IMR-90 (cell line): ENCODE measurements around the gene TIRAP. TPM values are rescaled to one million over a fixed set of nuclear protein-coding genes. Genes with fewer than 3 reads are reported as not detected.

Experiments
- ATAC-seq: fragments of 200-7000 bp; cut with Tn5 transposase; 2 replicates; pipeline ENCODE4 v1.9.1; 2020; ENCODE audit warnings: low read depth, mild to moderate bottlenecking, moderate library complexity
- BruUV-seq: library from RNA; stranded (reverse); fragments of 400-500 nt; replicated peaks from 2 replicates; lab custom pipeline; 2021; lab: Mats Ljungman, UMichigan
- CTCF ChIA-PET: fragments of 300-600 bp; formaldehyde crosslinking; extraction: SDS; loops from one replicate; lab custom pipeline; 2021; ENCODE audit warnings: antibody characterized with exemption; lab: Yijun Ruan, JAX
- POLR2A ChIA-PET: fragments of 300-600 bp; sonication (Branson Sonifier 250); formaldehyde crosslinking; loops from one replicate; lab custom pipeline; 2022; ENCODE audit warnings: antibody characterized with exemption; ENCODE audit not compliant: unreplicated experiment; lab: Charles Lee
- DNase-seq: peaks from one replicate; pipeline ENCODE4 v3.0.0; 2013
- H2AFZ ChIP-seq: replicated peaks from 2 replicates; pipeline ENCODE3; 2013; ENCODE audit warnings: low read length, mild to moderate bottlenecking; ENCODE audit not compliant: poor library complexity
- H2AK5ac ChIP-seq: 2 replicates; pipeline ENCODE4 v1.6.1; 2013; ENCODE audit warnings: low read depth, low read length, inconsistent platforms
- H2AK9ac ChIP-seq: replicated peaks from 2 replicates; pipeline ENCODE3; 2013; ENCODE audit warnings: mild to moderate bottlenecking, low read depth, low read length, moderate library complexity; ENCODE audit not compliant: poor library complexity
- H2BK120ac ChIP-seq: 2 replicates; pipeline ENCODE4 v1.6.1; 2013; ENCODE audit warnings: low read depth, low read length, inconsistent platforms
- H2BK15ac ChIP-seq: 3 replicates; pipeline ENCODE4 v1.6.1; 2013; ENCODE audit warnings: low read depth, low read length, inconsistent platforms
- H2BK20ac ChIP-seq: 2 replicates; pipeline ENCODE4 v1.6.1; 2013; ENCODE audit warnings: low read depth, mild to moderate bottlenecking, inconsistent platforms, low read length, moderate library complexity
- H2BK5ac ChIP-seq: 2 replicates; pipeline ENCODE4 v1.6.1; 2013; ENCODE audit warnings: mild to moderate bottlenecking, low read depth, low read length, inconsistent platforms; ENCODE audit not compliant: poor library complexity, severe bottlenecking
- H3K14ac ChIP-seq: replicated peaks from 2 replicates; pipeline ENCODE4 v1.6.1; 2013; ENCODE audit warnings: low read depth, low read length, inconsistent platforms
- H3K18ac ChIP-seq: 2 replicates; pipeline ENCODE4 v1.6.1; 2013; ENCODE audit warnings: low read depth, low read length, control low read depth
- H3K23ac ChIP-seq: 2 replicates; pipeline ENCODE4 v1.6.1; 2013; ENCODE audit warnings: low read depth, low read length, inconsistent platforms
- H3K27ac ChIP-seq: 2 replicates; pipeline ENCODE4 v1.5.1; 2013; ENCODE audit warnings: mild to moderate bottlenecking, control low read depth, low read length; ENCODE audit not compliant: insufficient read depth
- H3K27me3 ChIP-seq: 2 replicates; pipeline ENCODE4 v1.6.1; 2013; ENCODE audit warnings: low read length; ENCODE audit not compliant: control insufficient read depth, insufficient read depth
- H3K36me3 ChIP-seq: 2 replicates; pipeline ENCODE4 v1.6.1; 2013; ENCODE audit warnings: low read length, mixed read lengths; ENCODE audit not compliant: control insufficient read depth, insufficient read depth
- H3K4ac ChIP-seq: 2 replicates; pipeline ENCODE4 v1.6.1; 2013; ENCODE audit warnings: low read depth, low read length, inconsistent platforms
- H3K4me1 ChIP-seq: 2 replicates; pipeline ENCODE4 v1.6.1; 2013; ENCODE audit warnings: low read length, mixed read lengths; ENCODE audit not compliant: control insufficient read depth, insufficient read depth
- H3K4me2 ChIP-seq: 2 replicates; pipeline ENCODE4 v1.6.1; 2013; ENCODE audit warnings: low read depth, mild to moderate bottlenecking, control low read depth, low read length, moderate library complexity
- H3K4me3 ChIP-seq: 2 replicates; pipeline ENCODE4 v1.5.1; 2013; ENCODE audit warnings: low read depth, mild to moderate bottlenecking, control low read depth, low read length, moderate library complexity; ENCODE audit not compliant: insufficient read depth
- H3K56ac ChIP-seq: 2 replicates; pipeline ENCODE4 v1.6.1; 2013; ENCODE audit warnings: low read length, inconsistent platforms; ENCODE audit not compliant: insufficient read depth; ENCODE audit errors: extremely low read depth
- H3K79me1 ChIP-seq, 2 experiments: 2 replicates each; pipeline ENCODE4 v1.6.1; 2013; ENCODE audit warnings: low read length in 2 of 2, inconsistent platforms in 1 of 2, low read depth in 1 of 2
- H3K9ac ChIP-seq: 2 replicates; pipeline ENCODE4 v1.6.1; 2013; ENCODE audit warnings: low read depth, low read length, control low read depth
- H3K9me1 ChIP-seq: 2 replicates; pipeline ENCODE4 v1.6.1; 2013; ENCODE audit warnings: low read length, inconsistent platforms; ENCODE audit not compliant: insufficient read depth
- H3K9me3 ChIP-seq: 2 replicates; pipeline ENCODE4 v1.6.1; 2013; ENCODE audit warnings: low read length; ENCODE audit not compliant: control insufficient read depth, insufficient read depth
- H4K20me1 ChIP-seq: 2 replicates; pipeline ENCODE4 v1.6.1; 2013; ENCODE audit warnings: low read length, inconsistent platforms; ENCODE audit not compliant: insufficient read depth
- H4K5ac ChIP-seq: 2 replicates; pipeline ENCODE4 v1.6.1; 2013; ENCODE audit warnings: mild to moderate bottlenecking, low read depth, low read length, control low read depth
- H4K8ac ChIP-seq, 2 experiments: 2 replicates each; pipeline ENCODE4 v1.6.1; 2013; ENCODE audit warnings: low read depth in 2 of 2, low read length in 2 of 2, control low read depth in 1 of 2, inconsistent platforms in 1 of 2
- H4K91ac ChIP-seq: 2 replicates; pipeline ENCODE4 v1.6.1; 2013; ENCODE audit warnings: low read depth, low read length, inconsistent platforms; ENCODE audit not compliant: insufficient read depth
- BHLHE40 ChIP-seq: fragments of 150-350 bp; IDR thresholded peaks from 2 replicates; pipeline ENCODE4 v1.6.1; 2016; ENCODE audit warnings: mild to moderate bottlenecking, low read depth, low read length
- MAFK ChIP-seq: IDR thresholded peaks from 2 replicates; pipeline ENCODE4 v1.6.1; 2012; ENCODE audit warnings: low read depth, low read length, improper control_type of control experiment
- MAZ ChIP-seq: IDR thresholded peaks from 2 replicates; pipeline ENCODE4 v1.6.1; 2012; ENCODE audit warnings: low read depth, mild to moderate bottlenecking, low read length, improper control_type of control experiment, moderate library complexity, borderline replicate concordance
- POLR2A ChIP-seq: IDR thresholded peaks from 2 replicates; pipeline ENCODE4 v1.6.1; 2012; ENCODE audit warnings: mild to moderate bottlenecking, low read depth, low read length
- USF2 ChIP-seq: fragments of 150-350 bp; IDR thresholded peaks from 2 replicates; pipeline ENCODE4 v1.6.1; 2017; ENCODE audit warnings: mild to moderate bottlenecking, antibody characterized with exemption, low read length, low read depth
- WGBS, 2 experiments: methylation state at CpG; one replicate each; pipeline versions ENCODE4 v1.1.5 to v1.1.7; 2013; ENCODE audit warnings: missing lambda C conversion rate in 2 of 2; ENCODE audit not compliant: insufficient read length in 1 of 2; ENCODE audit errors: extremely low coverage in 2 of 2; 5-methylcytosine and 5-hydroxymethylcytosine counted together
- dilution Hi-C: fragments of 300-500 bp; cut with HindIII; formaldehyde crosslinking; loops from one replicate; pipeline ENCODE4 v1.14.3; 2018; ENCODE audit warnings: low sequenced_read_pairs; ENCODE audit not compliant: unreplicated experiment
- in situ Hi-C: fragments of 300-500 bp; cut with MboI; formaldehyde crosslinking; loops from 3 replicates; pipeline ENCODE4 v1.14.3; 2019; ENCODE audit warnings: low sequenced_read_pairs, inconsistent platforms, mixed read lengths
- intact Hi-C: fragments of 100-400 bp; cut with micrococcal nuclease; formaldehyde crosslinking; loops from 2 replicates; pipeline ENCODE4 v1.10.0; 2022
- polyA plus RNA-seq, 3 experiments: library from polyadenylated mRNA; depleted of rRNA; stranded (reverse); fragments of >200 nt; gene quantifications; 2 replicates each; pipeline ENCODE4 v1.2.3, GENCODE V29; 2012; ENCODE audit warnings: low replicate concordance in 1 of 3
- total RNA-seq: library from RNA; depleted of rRNA; stranded (reverse); fragments of >200 nt; gene quantifications from 2 replicates; pipeline ENCODE4 v1.2.3, GENCODE V29; 2012
- TF ChIP-seq, protein P1 (sequence below): conservative IDR thresholded peaks from 2 replicates; pipeline ENCODE4 v1.5.1; 2012; ENCODE audit warnings: mild to moderate bottlenecking, low read depth, low read length, improper control_type of control experiment

Gene TIRAP
- total and polyA plus RNA-seq, 2 of the 4 experiments (the other 2 are of a cell fraction), result 3.0 to 7.4 TPM

DNA sequence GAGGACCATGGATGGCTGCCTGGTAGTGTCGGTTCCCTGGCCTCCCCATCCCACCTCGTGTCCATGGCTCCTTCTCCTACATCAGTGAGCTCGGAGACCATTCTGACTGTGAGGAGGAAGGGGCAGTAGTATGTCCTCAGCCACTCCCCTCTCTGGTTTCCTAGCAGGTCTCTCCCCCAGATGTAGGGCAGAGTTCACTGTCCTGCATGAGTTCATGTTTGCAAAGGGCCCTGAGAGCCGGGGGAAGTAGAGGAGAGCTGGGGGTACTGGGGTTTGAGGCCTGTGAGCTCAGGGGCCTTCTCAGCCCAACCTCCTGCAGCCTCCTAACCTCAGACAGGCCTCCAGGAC, 54.2 kb downstream of the TIRAP start:
- Histone ChIP-seq H3K79me1 (peaks cover 0 to 12% of the 10 kb centered on the region in 2 experiments; a peak in 1 of 4 replicates), H3K23ac (no peak overlapping the region), H2BK15ac (no peak overlapping the region), H4K91ac (no peak overlapping the region), H2AK9ac (peak overlapping the region; percentile 23), H3K9me1 (peaks cover 23% of the 10 kb centered on the region), H3K9me3 (no peaks in the 10 kb centered on the region), H3K4me3 (no peak overlapping the region), H4K8ac (no peak overlapping the region), H2BK20ac (no peak overlapping the region), H3K27ac (no peak overlapping the region), H3K9ac (no peak overlapping the region), H3K4me2 (no peak overlapping the region), H2AFZ (no peak overlapping the region), H3K27me3 (no peaks in the 10 kb centered on the region), H3K56ac (no peak overlapping the region), H3K18ac (no peak overlapping the region), H3K36me3 (peaks cover 7% of the 10 kb centered on the region; the same call in 1 of the 2 replicates), H4K20me1 (peaks cover 4% of the 10 kb centered on the region; the same call in 1 of the 2 replicates), H3K14ac (no peak overlapping the region), H4K5ac (no peak overlapping the region), H3K4ac (no peak overlapping the region), H2BK120ac (no peak overlapping the region), H2BK5ac (no peak overlapping the region), H3K4me1 (peaks cover 16% of the 10 kb centered on the region), H2AK5ac (no peak overlapping the region; the same call in 1 of the 2 replicates)
- intact Hi-C loops, result no loop called here
- no TSS peak for BruUV-seq
- no peak for ATAC-seq
- DNase-seq, result no peak
- CTCF ChIA-PET, result no interaction called here
- WGBS, 2 experiments, result no CpG with 5 or more reads among the region's 4 CpGs
- dilution Hi-C loops, result no loop called here
- TF ChIP-seq MAFK (no peak), BHLHE40 (no peak), MAZ (no peak), USF2 (no peak), POLR2A (no peak)
- TF ChIP-seq, protein P1, sequence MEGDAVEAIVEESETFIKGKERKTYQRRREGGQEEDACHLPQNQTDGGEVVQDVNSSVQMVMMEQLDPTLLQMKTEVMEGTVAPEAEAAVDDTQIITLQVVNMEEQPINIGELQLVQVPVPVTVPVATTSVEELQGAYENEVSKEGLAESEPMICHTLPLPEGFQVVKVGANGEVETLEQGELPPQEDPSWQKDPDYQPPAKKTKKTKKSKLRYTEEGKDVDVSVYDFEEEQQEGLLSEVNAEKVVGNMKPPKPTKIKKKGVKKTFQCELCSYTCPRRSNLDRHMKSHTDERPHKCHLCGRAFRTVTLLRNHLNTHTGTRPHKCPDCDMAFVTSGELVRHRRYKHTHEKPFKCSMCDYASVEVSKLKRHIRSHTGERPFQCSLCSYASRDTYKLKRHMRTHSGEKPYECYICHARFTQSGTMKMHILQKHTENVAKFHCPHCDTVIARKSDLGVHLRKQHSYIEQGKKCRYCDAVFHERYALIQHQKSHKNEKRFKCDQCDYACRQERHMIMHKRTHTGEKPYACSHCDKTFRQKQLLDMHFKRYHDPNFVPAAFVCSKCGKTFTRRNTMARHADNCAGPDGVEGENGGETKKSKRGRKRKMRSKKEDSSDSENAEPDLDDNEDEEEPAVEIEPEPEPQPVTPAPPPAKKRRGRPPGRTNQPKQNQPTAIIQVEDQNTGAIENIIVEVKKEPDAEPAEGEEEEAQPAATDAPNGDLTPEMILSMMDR, result no peak
- POLR2A ChIA-PET, result no interaction called here
- in situ Hi-C loops, result no loop called here
